ENCODE measurements around the gene RBL1. TPM values are rescaled to one million over a fixed set of nuclear protein-coding genes. Genes with fewer than 3 reads are reported as not detected.
"Not testable (repeated sequence)": the region's sequence is repeated elsewhere in the genome, so short reads cannot be mapped to it uniquely, and the experiment has no call there.

Gene RBL1
- total RNA-seq, 1 donor from 2014 or later: 5.3 TPM

DNA sequence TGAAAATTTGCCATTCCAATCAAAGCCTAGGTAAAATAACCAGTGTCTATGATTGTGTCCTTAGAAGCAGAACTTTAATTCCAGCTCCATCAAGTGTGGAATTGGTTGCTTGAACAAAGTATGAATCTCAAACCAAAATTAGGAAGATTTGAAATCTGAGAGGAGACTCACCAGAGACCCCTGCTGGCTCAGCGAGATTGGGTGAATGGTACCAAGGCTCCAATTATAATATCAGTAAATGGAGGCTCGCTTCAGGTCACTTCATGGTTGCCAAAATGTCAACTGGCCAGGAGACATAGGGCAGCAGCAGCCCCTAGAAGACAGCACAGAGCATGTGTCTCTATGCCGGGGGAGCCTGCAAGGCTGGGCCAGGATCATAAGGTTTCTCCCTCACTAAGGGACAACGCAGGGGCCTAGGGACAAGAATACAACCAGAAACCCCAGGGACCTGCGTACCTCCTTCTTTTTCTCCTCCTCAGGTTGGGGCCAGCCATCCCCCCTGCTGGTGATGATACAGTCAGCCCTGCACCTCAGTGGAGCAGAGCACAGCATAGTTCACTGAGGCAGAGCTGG is 14.0 kb downstream of the RBL1 start:
- ATAC-seq (no peak), DNase-seq (ENCODE audit: missing footprints) (no peak)
- intact Hi-C loops (cut with DNase I): no loop called here

- ATAC-seq (no peak), DNase-seq (ENCODE audit: missing footprints) (no peak)
- intact Hi-C loops (cut with DNase I): no loop called here
Measured at GRCh38 chr20:37077009-37077408, 18.8 kb downstream of the RBL1 start.

DNA sequence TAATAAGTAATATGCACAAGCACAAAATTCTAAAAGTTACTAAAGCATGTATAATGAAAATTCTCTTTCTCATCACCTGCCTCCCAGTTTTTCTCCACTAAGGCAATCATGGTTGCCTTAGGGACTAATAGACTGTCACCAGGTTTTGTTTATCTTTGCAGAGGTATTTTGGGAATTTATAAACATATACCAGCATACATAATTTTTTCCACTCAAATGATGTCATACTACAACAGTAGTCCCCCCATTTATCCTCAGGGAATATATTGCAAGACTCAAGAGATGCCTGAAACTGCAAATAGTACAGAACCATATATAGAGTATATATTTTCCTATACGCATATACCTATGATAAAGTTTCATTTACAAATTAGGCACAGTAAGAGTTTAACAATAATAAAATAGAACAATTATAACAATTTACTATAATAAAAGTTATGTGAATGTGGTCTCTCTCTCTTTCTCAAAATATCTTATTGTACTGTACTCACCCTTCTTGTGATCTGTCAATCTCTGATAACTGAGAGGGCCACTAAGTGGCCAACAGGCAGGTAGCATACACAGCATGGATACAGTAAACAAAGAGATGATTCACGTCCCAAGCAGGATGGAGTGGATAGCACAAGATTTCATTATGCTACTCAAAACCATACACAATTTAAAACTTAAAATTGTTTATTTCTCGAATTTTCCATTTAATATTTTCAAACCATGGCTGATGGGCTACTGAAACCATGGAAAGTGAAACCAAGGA is 19.7 kb downstream of the RBL1 start:
- ATAC-seq (no peak), DNase-seq (ENCODE audit: missing footprints) (no peak)
- intact Hi-C loops (cut with DNase I): no loop called here

DNA sequence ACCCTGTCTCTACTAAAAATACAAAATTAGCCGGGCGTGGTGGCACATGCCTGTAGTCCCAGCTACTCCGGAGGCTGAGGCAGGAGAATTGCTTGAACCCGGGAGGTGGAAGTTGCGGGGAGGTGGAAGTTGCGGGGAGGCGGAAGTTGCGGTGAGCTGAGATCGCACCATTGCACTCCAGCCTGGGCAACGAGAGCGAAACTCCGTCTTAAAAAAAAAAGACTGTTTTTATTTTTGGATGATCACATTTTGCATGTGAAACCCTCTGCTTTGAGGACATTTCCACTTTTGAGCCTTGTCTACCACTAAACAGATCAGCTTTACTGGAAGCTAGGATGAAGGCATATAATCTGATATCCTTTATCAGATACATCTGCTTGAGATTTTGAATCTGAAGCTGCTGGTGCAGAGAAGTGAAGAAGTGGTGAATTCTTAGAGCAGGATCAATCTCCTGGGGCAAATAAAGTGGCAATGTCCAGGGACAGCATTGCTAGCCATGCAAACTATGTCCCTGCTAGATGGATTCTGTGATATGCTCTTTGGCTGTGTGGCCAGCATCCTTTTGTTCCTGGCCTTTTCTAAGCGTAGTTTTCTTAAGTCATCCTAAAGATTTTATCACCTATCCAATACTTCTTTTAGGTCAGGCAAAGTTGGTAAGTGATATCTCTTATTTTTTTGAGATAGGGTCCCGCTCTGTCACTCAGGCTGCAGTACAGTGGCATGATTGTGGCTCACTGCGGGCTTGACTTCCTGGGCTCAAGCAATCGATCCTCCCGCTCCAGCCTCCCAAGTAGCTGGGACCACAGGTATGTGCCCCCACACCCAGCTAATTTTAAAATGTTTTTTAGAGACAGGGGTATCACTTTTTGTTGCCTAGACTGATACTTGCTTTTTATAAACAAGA is 23.3 kb downstream of the RBL1 start:
- no peak for DNase-seq (ENCODE audit: missing footprints)
- intact Hi-C loops (cut with DNase I): no loop called here
- no peak for ATAC-seq

- intact Hi-C loops (cut with DNase I): no loop called here
- DNase-seq (ENCODE audit: missing footprints) (no peak), ATAC-seq (no peak)
Measured at GRCh38 chr20:37071481-37071911, 24.3 kb downstream of the RBL1 start.

- intact Hi-C loops (cut with DNase I); DNase-seq (ENCODE audit: missing footprints); ATAC-seq: not testable (repeated sequence)
Measured at GRCh38 chr20:37069563-37069962, 26.2 kb downstream of the RBL1 start.

DNA sequence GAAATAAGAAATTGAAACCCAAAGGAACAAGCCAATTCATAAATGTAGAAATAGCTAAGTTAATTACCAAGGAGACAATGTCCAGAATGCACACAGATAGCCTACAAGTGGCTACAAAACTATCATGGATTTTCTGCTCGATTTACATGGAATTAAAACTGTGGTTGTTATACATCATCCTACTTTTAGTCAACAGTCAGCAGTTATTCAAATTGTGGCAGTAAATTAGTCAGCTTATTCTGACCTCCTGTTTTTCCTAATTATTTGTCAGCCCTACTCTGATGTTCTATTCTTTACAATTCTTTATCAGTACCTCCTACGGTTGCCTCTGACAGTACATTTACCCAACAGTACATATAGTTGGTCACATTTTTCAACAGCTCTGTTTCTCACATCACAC is 29.6 kb downstream of the RBL1 start:
- intact Hi-C loops (cut with DNase I): no loop called here
- no peak for DNase-seq (ENCODE audit: missing footprints)
- no peak for ATAC-seq

GRCh38 chr20:37055276-37055675 is 40.5 kb downstream of the RBL1 start:
- DNase-seq (ENCODE audit: missing footprints) (no peak), ATAC-seq (no peak)
- intact Hi-C loops (cut with DNase I): no loop called here

DNA sequence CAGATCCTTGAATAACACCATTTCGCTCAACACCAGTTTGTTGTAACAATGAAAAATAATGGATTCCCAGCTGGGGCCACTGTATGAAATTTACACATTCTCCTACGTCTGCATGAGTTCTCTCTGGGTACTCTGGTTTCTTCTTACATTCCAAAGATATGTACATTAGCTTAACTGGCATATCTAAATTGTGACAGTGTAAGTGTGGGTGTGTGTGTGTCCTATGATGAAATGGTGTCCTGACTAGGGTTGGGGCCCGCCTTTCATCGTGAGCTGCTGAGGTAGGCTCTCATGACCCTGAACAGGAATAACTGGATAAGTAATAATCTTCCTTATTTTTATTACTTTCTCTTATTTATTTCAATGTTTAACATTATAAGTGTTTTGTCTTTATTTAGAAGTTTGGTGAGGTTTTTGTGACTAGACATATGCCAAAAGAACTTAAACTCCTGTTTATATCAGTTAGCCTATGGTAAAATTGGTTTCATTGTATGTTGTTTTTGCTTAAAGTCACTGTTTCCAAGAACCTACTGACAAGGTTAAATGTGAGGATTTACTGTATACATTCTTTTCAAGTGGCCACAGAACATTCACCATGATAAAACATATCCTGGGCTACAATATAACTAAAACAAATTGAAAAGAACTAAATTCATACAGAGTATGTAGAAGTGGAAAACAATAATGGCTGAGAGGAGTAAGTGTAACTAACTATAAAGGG is 42.4 kb downstream of the RBL1 start:
- DNase-seq (ENCODE audit: missing footprints) (no peak), ATAC-seq (no peak)
- intact Hi-C loops (cut with DNase I): no loop called here

GRCh38 chr20:37042986-37043972 is 52.5 kb downstream of the RBL1 start:
- intact Hi-C loops (cut with DNase I): no loop called here
- no peak for DNase-seq (ENCODE audit: missing footprints)
- ATAC-seq: no peak

- DNase-seq (ENCODE audit: missing footprints); intact Hi-C loops (cut with DNase I); ATAC-seq: not testable (repeated sequence)
Measured at GRCh38 chr20:37039366-37039765, 56.4 kb downstream of the RBL1 start.

GRCh38 chr20:37032077-37032476 is 63.7 kb downstream of the RBL1 start:
- no peak for ATAC-seq
- intact Hi-C loops (cut with DNase I): no loop called here
- DNase-seq (ENCODE audit: missing footprints): no peak

- DNase-seq (ENCODE audit: missing footprints) (no peak), ATAC-seq (no peak)
- intact Hi-C loops (cut with DNase I): no loop called here
Measured at GRCh38 chr20:37020636-37021035, 75.2 kb downstream of the RBL1 start.

DNA sequence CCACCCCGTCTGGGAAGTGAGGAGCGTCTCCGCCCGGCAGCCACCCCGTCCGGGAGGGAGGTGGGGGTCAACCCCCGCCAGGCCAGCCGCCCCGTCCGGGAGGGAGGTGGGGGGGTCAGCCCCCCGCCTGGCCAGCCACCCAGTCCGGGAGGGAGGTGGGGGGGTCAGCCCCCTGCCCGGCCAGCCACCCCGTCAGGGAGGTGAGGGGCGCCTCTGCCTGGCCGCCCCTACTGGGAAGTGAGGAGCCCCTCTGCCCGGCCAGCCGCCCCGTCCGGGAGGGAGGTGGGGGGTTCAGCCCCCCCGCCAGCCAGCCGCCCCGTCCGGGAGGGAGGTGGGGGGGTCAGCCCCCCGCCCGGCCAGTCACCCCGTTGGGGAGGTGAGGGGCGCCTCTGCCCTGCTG is 83.2 kb downstream of the RBL1 start:
- DNase-seq (ENCODE audit: missing footprints); ATAC-seq; intact Hi-C loops (cut with DNase I): not testable (repeated sequence)

DNA sequence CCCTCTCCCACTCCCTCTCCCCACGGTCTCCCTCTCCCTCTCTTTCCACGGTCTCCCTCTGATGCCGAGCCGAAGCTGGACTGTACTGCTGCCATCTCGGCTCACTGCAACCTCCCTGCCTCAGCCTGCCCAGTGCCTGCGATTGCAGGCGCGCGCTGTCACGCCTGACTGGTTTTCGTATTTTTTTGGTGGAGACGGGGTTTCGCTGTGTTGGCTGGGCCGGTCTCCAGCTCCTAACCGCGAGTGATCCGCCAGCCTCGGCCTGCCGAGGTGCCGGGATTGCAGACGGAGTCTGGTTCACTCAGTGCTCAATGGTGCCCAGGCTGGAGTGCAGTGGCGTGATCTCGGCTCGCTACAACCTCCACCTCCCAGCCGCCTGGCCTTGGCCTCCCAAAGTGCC is 83.9 kb downstream of the RBL1 start:
- ATAC-seq; intact Hi-C loops (cut with DNase I); DNase-seq (ENCODE audit: missing footprints): not testable (repeated sequence)

DNA sequence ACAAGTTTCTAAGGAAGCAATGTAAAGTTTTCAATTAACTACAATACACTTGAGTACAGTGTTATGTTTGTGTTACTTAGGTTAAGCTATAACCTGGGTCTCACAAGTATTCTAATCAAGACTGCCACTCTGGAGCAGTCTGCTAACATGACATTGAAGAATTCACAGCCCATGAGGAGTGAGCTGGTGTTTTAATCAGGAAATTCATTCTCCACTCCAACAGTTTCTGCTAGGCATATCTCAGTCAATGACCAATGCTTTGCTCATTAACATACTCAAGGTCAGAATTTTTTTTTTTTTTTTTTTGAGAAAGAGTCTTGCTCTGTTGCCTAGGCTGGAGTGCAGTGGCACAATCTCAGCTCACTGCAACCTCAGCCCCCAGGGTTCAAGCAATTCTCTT is 84.7 kb downstream of the RBL1 start:
- intact Hi-C loops (cut with DNase I): no loop called here

GRCh38 chr20:37007898-37008649 is 87.7 kb downstream of the RBL1 start:
- ATAC-seq (no peak), DNase-seq (ENCODE audit: missing footprints) (no peak)

More for the DNA sequence above, 84.7 kb downstream of the RBL1 start:
- no peak for DNase-seq (ENCODE audit: missing footprints)
- ATAC-seq: no peak

More at GRCh38 chr20:37007898-37008649, 87.7 kb downstream of the RBL1 start:
- intact Hi-C loops (cut with DNase I): no loop called here
